Osteoblast (primary cell): Measurements from ENCODE around the gene ETS2. TPM values are rescaled to one million over a fixed set of nuclear protein-coding genes. Genes with fewer than 3 reads are reported as not detected.

ENCODE experiments used
- DNase-seq: peaks from one replicate; pipeline ENCODE4 v3.0.0; 2011; ENCODE audit warnings: low spot score, mixed read lengths; ENCODE audit not compliant: insufficient read length; ENCODE audit errors: missing footprints
- H2AFZ ChIP-seq: 2 replicates; pipeline ENCODE4 v1.6.0; 2011; ENCODE audit warnings: mild to moderate bottlenecking, low read length
- H3K27ac ChIP-seq: 2 replicates; pipeline ENCODE4 v1.5.1; 2011; ENCODE audit warnings: mild to moderate bottlenecking, low read depth, low read length, moderate library complexity
- H3K27me3 ChIP-seq: 2 replicates; pipeline ENCODE4 v1.6.0; 2012; ENCODE audit warnings: mild to moderate bottlenecking, control low read depth, inconsistent platforms, low read length, moderate library complexity; ENCODE audit not compliant: insufficient read depth
- H3K36me3 ChIP-seq: 2 replicates; pipeline ENCODE4 v1.5.1; 2011; ENCODE audit warnings: mild to moderate bottlenecking, low read length, control low read depth, moderate library complexity; ENCODE audit not compliant: insufficient read depth
- H3K4me1 ChIP-seq: 2 replicates; pipeline ENCODE4 v1.5.1; 2011; ENCODE audit warnings: mild to moderate bottlenecking, low read length, control low read depth, moderate library complexity; ENCODE audit not compliant: insufficient read depth
- H3K4me2 ChIP-seq: 2 replicates; pipeline ENCODE4 v1.6.0; 2011; ENCODE audit warnings: mild to moderate bottlenecking, low read length; ENCODE audit not compliant: insufficient read depth
- H3K4me3 ChIP-seq: fragments of 200-600 bp; sonication (generic); 3 replicates; pipeline ENCODE4 v1.5.1; 2012; ENCODE audit warnings: mild to moderate bottlenecking, low read length, inconsistent platforms; ENCODE audit not compliant: insufficient read depth
- H3K79me2 ChIP-seq: 2 replicates; pipeline ENCODE4 v1.6.0; 2012; ENCODE audit warnings: mild to moderate bottlenecking, low read length, control low read depth, inconsistent platforms; ENCODE audit not compliant: insufficient read depth
- H3K9me3 ChIP-seq: 2 replicates; pipeline ENCODE4 v1.5.1; 2011; ENCODE audit warnings: low read depth, low read length, control low read depth
- H4K20me1 ChIP-seq: 2 replicates; pipeline ENCODE4 v1.6.0; 2012; ENCODE audit warnings: mild to moderate bottlenecking, low read length, control low read depth; ENCODE audit not compliant: insufficient read depth
- total RNA-seq: library from RNA; depleted of rRNA; stranded (reverse); fragments of >200 nt; gene quantifications from 2 replicates; pipeline ENCODE4 v1.2.3, GENCODE V29; 2012
- TF ChIP-seq, protein P1 (sequence below): IDR thresholded peaks from 2 replicates; pipeline ENCODE4 v1.5.1; 2011; ENCODE audit warnings: mild to moderate bottlenecking, low read depth, low read length, moderate library complexity; ENCODE audit errors: extremely low read depth

The ETS2 gene
- total RNA-seq, 1 donor, result 4.0 TPM

DNA sequence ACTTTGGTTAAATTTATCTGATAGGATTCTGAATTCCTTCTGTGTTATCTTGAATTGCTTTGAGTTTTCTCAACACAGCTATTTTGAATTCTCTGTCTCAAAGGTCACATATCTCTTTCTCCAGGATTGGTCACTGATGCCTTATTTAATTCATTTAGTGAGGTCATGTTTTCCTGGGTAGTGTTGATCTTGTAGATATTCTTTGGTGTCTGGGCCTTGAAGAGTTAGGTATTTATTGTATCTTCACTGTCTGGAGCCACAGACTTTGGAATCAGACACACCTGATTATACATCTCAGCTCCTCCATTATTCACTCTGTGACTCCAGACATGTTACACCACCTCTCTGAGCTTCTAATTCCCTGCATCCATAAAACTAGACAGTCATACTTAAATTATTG lies 34.2 kb upstream of the ETS2 start:
- no peaks in the 10 kb centered on the region for H4K20me1 ChIP-seq
- no peaks in the 10 kb centered on the region for H3K9me3 ChIP-seq
- no peak for DNase-seq
- TF ChIP-seq, protein P1, sequence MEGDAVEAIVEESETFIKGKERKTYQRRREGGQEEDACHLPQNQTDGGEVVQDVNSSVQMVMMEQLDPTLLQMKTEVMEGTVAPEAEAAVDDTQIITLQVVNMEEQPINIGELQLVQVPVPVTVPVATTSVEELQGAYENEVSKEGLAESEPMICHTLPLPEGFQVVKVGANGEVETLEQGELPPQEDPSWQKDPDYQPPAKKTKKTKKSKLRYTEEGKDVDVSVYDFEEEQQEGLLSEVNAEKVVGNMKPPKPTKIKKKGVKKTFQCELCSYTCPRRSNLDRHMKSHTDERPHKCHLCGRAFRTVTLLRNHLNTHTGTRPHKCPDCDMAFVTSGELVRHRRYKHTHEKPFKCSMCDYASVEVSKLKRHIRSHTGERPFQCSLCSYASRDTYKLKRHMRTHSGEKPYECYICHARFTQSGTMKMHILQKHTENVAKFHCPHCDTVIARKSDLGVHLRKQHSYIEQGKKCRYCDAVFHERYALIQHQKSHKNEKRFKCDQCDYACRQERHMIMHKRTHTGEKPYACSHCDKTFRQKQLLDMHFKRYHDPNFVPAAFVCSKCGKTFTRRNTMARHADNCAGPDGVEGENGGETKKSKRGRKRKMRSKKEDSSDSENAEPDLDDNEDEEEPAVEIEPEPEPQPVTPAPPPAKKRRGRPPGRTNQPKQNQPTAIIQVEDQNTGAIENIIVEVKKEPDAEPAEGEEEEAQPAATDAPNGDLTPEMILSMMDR, result no peak
- H2AFZ ChIP-seq, result no peak overlapping the region
- no peaks in the 10 kb centered on the region for H3K36me3 ChIP-seq
- H3K79me2 ChIP-seq, result no peaks in the 10 kb centered on the region
- H3K4me3 ChIP-seq, result no peak overlapping the region
- H3K4me1 ChIP-seq, result peaks cover 37% of the 10 kb centered on the region
- no peak overlapping the region for H3K4me2 ChIP-seq
- H3K27ac ChIP-seq, result no peak overlapping the region
- no peaks in the 10 kb centered on the region for H3K27me3 ChIP-seq

DNA sequence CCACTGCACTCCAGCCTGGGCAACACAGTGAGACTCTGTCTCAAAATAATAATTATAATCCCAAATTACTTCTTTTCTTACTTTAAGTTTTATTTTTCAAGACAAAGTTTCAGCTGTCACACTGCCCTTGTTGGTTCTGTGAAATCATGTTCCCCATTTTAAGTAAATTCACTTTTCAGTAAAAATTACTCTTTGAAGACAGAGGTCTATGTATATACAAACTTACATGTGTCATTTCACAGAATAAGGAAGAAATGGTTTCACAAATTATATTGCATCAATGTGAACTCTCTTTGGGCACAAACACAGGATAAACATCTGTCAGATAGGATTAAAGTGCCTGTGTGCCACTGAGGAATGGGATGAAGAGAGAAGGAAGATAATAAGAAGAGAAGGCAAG lies 33.1 kb upstream of the ETS2 start:
- Histone ChIP-seq H2AFZ (no peak overlapping the region), H3K27ac (peak overlapping the region; percentile 40), H3K4me1 (peaks cover 37% of the 10 kb centered on the region), H3K79me2 (no peaks in the 10 kb centered on the region), H4K20me1 (no peaks in the 10 kb centered on the region), H3K4me2 (peak overlapping the region; percentile 30), H3K27me3 (no peaks in the 10 kb centered on the region), H3K4me3 (no peak overlapping the region), H3K36me3 (no peaks in the 10 kb centered on the region), H3K9me3 (no peaks in the 10 kb centered on the region)
- no peak for DNase-seq
- TF ChIP-seq, protein P1, result no peak

DNA sequence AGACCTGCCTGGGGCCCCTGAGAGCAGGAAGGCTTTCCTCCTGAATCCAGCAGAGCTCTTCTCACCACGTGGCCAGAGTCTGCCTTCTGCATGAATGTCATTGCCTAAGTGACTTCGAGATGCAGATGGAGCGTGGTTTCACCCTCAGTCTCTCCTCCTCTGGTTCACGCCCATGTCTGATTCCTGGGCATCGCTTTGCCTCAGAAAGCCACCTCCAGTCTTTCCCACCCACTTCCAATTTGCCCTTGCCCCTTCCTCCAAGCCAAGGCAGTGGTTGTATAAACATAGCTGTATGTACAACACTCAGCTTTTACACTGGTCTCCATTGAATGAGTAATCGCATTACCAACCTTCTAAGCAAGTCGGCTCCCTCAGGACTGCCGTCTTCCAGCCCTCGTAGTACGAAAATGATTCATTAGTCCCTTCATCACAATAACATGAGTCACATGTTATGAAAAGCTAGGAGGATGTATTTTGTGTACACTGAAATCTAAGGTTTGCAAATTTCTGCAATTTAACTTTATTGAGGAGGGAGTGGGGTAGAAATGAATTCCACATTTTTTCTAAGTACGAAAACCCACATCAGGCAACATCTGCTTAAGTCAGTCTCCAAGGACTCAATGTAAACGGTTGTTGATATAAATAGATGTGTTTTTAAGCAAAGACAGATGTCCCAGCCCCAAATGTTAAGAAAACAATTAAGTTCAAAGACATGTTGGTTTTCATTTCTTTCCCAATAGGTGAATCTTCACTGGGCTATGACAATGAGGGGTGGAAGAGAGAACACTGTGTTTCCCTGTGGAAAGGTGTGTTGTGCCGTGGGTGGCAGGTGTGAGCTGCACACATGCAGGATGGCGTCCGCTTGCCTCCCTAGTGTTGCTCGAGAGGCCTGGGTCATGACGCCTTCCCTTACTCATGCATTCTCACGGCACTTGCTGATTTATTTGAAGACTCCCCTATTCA lies 32.3 kb upstream of the ETS2 start:
- TF ChIP-seq, protein P1, result no peak
- H3K9me3 ChIP-seq, result no peaks in the 10 kb centered on the region
- no peaks in the 10 kb centered on the region for H3K79me2 ChIP-seq
- no peak overlapping the region for H3K4me3 ChIP-seq
- peak overlapping the region; percentile 12 for H2AFZ ChIP-seq
- H3K27ac ChIP-seq, result peak overlapping the region; percentile 40
- H3K27me3 ChIP-seq, result no peaks in the 10 kb centered on the region
- H3K36me3 ChIP-seq, result no peaks in the 10 kb centered on the region
- peaks cover 34% of the 10 kb centered on the region for H3K4me1 ChIP-seq
- peak; percentile 96 for DNase-seq
- peak overlapping the region; percentile 45 for H3K4me2 ChIP-seq
- H4K20me1 ChIP-seq, result no peaks in the 10 kb centered on the region

DNA sequence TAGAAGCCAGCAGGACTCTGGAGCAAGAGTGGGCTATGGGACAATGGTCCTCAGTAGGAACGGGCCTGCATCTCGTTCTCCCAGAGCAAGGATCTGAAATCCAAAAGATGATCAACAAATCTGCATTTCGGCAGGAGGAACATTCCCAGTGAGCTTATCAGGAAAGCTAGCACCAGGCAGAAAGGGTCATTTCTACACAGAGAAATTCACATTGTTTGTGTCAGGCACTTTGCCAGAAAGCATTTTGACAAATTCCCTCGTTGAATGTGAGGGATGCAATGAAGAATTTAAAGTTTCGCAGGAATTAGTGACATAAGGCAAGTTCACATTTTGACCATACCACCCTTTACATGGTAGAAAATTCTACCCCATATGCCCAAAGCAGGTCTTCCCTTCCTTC lies 31.6 kb upstream of the ETS2 start:
- Histone ChIP-seq H3K4me1 (peaks cover 26% of the 10 kb centered on the region), H3K27me3 (no peaks in the 10 kb centered on the region), H3K36me3 (no peaks in the 10 kb centered on the region), H3K4me3 (no peak overlapping the region), H4K20me1 (no peaks in the 10 kb centered on the region), H2AFZ (no peak overlapping the region), H3K9me3 (no peaks in the 10 kb centered on the region), H3K27ac (peak overlapping the region; percentile 40), H3K79me2 (no peaks in the 10 kb centered on the region), H3K4me2 (peak overlapping the region; percentile 45)
- TF ChIP-seq, protein P1, result no peak
- no peak for DNase-seq
